Osteoblast (primary cell): ENCODE results near the gene PCED1B. TPM values are rescaled to one million over a fixed set of nuclear protein-coding genes. Genes with fewer than 3 reads are reported as not detected.

ENCODE experiments used
- DNase-seq: peaks from one replicate; pipeline ENCODE4 v3.0.0; 2011; ENCODE audit warnings: low spot score, mixed read lengths; ENCODE audit not compliant: insufficient read length; ENCODE audit errors: missing footprints
- H2AFZ ChIP-seq: 2 replicates; pipeline ENCODE4 v1.6.0; 2011; ENCODE audit warnings: mild to moderate bottlenecking, low read length
- H3K27ac ChIP-seq: 2 replicates; pipeline ENCODE4 v1.5.1; 2011; ENCODE audit warnings: mild to moderate bottlenecking, low read depth, low read length, moderate library complexity
- H3K27me3 ChIP-seq: 2 replicates; pipeline ENCODE4 v1.6.0; 2012; ENCODE audit warnings: mild to moderate bottlenecking, control low read depth, inconsistent platforms, low read length, moderate library complexity; ENCODE audit not compliant: insufficient read depth
- H3K36me3 ChIP-seq: 2 replicates; pipeline ENCODE4 v1.5.1; 2011; ENCODE audit warnings: mild to moderate bottlenecking, low read length, control low read depth, moderate library complexity; ENCODE audit not compliant: insufficient read depth
- H3K4me1 ChIP-seq: 2 replicates; pipeline ENCODE4 v1.5.1; 2011; ENCODE audit warnings: mild to moderate bottlenecking, low read length, control low read depth, moderate library complexity; ENCODE audit not compliant: insufficient read depth
- H3K4me2 ChIP-seq: 2 replicates; pipeline ENCODE4 v1.6.0; 2011; ENCODE audit warnings: mild to moderate bottlenecking, low read length; ENCODE audit not compliant: insufficient read depth
- H3K4me3 ChIP-seq: fragments of 200-600 bp; sonication (generic); 3 replicates; pipeline ENCODE4 v1.5.1; 2012; ENCODE audit warnings: mild to moderate bottlenecking, low read length, inconsistent platforms; ENCODE audit not compliant: insufficient read depth
- H3K79me2 ChIP-seq: 2 replicates; pipeline ENCODE4 v1.6.0; 2012; ENCODE audit warnings: mild to moderate bottlenecking, low read length, control low read depth, inconsistent platforms; ENCODE audit not compliant: insufficient read depth
- H3K9me3 ChIP-seq: 2 replicates; pipeline ENCODE4 v1.5.1; 2011; ENCODE audit warnings: low read depth, low read length, control low read depth
- H4K20me1 ChIP-seq: 2 replicates; pipeline ENCODE4 v1.6.0; 2012; ENCODE audit warnings: mild to moderate bottlenecking, low read length, control low read depth; ENCODE audit not compliant: insufficient read depth
- total RNA-seq: library from RNA; depleted of rRNA; stranded (reverse); fragments of >200 nt; gene quantifications from 2 replicates; pipeline ENCODE4 v1.2.3, GENCODE V29; 2012
- TF ChIP-seq, protein P1 (sequence below): IDR thresholded peaks from 2 replicates; pipeline ENCODE4 v1.5.1; 2011; ENCODE audit warnings: mild to moderate bottlenecking, low read depth, low read length, moderate library complexity; ENCODE audit errors: extremely low read depth

Gene PCED1B
- total RNA-seq, 1 donor, result 0.36 TPM

DNA sequence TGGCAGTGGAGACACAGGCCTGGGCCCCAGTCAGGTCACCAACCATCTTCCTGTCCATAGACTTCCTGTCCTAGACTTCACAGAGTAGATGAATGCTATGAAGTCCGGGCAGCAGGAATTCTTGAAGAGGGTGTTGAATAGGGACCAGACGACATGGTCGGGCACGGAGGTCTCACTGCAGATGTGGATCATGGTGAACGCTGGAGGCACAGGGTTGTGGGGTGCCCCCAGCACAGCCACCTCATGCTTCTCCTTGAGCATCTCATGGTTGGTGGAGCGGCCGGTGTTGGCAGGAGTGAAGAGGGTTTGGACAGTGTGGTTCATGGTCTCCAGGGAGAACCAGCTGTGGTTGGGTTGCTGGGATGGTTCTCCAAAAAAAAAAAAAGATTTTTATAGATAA, 56.2 kb downstream of the PCED1B start:
- H3K27me3 ChIP-seq, result no peaks in the 10 kb centered on the region
- no peaks in the 10 kb centered on the region for H3K9me3 ChIP-seq
- no peaks in the 10 kb centered on the region for H3K4me1 ChIP-seq
- H3K36me3 ChIP-seq, result no peaks in the 10 kb centered on the region
- TF ChIP-seq, protein P1, sequence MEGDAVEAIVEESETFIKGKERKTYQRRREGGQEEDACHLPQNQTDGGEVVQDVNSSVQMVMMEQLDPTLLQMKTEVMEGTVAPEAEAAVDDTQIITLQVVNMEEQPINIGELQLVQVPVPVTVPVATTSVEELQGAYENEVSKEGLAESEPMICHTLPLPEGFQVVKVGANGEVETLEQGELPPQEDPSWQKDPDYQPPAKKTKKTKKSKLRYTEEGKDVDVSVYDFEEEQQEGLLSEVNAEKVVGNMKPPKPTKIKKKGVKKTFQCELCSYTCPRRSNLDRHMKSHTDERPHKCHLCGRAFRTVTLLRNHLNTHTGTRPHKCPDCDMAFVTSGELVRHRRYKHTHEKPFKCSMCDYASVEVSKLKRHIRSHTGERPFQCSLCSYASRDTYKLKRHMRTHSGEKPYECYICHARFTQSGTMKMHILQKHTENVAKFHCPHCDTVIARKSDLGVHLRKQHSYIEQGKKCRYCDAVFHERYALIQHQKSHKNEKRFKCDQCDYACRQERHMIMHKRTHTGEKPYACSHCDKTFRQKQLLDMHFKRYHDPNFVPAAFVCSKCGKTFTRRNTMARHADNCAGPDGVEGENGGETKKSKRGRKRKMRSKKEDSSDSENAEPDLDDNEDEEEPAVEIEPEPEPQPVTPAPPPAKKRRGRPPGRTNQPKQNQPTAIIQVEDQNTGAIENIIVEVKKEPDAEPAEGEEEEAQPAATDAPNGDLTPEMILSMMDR, result no peak
- no peak overlapping the region for H3K4me3 ChIP-seq
- H3K79me2 ChIP-seq, result no peaks in the 10 kb centered on the region
- H2AFZ ChIP-seq, result no peak overlapping the region
- no peak overlapping the region for H3K4me2 ChIP-seq
- DNase-seq, result no peak
- no peaks in the 10 kb centered on the region for H4K20me1 ChIP-seq
- no peak overlapping the region for H3K27ac ChIP-seq

DNA sequence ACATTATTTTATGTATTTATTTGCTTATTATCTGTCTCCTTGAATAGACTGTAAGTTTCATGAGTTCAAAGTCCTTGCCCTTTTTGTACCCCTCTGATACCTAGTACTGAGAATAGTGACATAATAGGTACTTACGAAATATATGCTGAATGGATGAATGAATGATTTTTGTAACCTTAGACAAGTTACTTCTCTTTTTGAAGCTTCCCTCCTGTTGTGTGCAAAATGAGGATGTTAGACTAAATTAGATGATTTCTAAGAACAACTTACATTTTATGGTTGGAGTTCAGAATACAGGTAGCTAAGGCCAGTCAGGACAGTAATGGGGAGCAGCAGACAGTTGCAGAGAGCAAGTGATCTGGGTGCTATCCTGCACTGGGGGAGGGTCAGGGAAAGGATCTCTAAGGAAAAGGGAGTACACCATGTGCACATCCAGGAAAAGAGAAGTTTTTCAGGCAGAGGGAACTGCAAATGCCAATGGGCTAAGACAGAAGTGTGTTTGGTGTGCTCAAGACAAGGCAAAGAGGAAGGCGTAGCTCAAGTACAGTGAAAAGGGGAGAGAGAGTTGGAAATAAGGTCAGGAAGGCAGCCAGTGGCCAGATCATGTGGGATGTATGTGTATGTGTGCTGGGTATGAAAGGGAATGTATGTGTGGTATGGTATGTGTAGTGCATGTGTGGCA, 59.7 kb downstream of the PCED1B start:
- Histone ChIP-seq H3K4me2 (no peak overlapping the region), H3K36me3 (no peaks in the 10 kb centered on the region), H3K27me3 (no peaks in the 10 kb centered on the region), H3K9me3 (no peaks in the 10 kb centered on the region), H3K4me3 (no peak overlapping the region), H3K4me1 (no peaks in the 10 kb centered on the region), H3K27ac (no peak overlapping the region), H2AFZ (no peak overlapping the region), H4K20me1 (no peaks in the 10 kb centered on the region), H3K79me2 (no peaks in the 10 kb centered on the region)
- DNase-seq, result no peak
- TF ChIP-seq, protein P1, result no peak

DNA sequence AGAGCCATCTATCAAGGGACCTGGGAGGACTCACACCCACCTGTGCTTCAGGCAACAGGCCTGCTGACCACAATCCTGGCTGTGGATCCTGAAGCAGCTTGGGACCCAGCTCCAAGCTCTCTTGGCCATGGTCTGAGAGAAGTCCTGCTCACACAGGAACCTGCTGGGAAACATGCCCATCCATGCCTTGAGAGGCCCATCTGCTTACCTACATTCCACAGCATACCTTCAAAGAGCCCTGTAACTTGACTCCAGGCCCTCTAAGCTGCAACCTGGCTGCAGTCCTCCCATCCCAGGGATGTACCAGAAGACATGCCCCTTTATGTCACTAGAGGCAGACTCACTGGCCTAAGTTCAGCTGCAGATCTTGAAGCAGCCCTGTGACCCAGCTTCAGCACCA, 62.0 kb downstream of the PCED1B start:
- Histone ChIP-seq H3K36me3 (no peaks in the 10 kb centered on the region), H3K4me1 (no peaks in the 10 kb centered on the region), H2AFZ (no peak overlapping the region), H3K79me2 (no peaks in the 10 kb centered on the region), H3K27ac (no peak overlapping the region), H3K4me3 (no peak overlapping the region), H3K4me2 (no peak overlapping the region), H4K20me1 (no peaks in the 10 kb centered on the region), H3K9me3 (no peaks in the 10 kb centered on the region), H3K27me3 (no peaks in the 10 kb centered on the region)
- TF ChIP-seq, protein P1, result no peak
- no peak for DNase-seq

DNA sequence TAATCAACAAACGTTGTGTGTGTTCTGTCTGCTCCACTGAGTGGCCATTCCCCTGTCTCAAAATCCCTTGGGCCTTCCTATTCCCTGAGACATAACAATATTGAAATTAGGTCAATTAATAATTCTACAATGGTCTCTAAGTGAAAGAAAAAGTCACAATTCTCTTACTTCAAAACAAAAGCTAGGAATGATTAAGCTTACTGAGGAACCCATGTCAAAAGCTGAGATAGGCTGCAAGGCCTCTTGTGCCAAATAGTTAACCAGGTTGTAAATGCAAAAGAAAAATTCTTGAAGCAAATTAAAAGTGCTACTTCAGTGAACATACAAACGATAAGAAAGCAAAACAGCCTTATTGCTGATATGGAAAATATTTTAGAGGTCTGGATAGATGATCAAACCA, 65.3 kb downstream of the PCED1B start:
- H3K4me2 ChIP-seq, result no peak overlapping the region
- H4K20me1 ChIP-seq, result no peaks in the 10 kb centered on the region
- H3K27ac ChIP-seq, result no peak overlapping the region
- H3K79me2 ChIP-seq, result no peaks in the 10 kb centered on the region
- H2AFZ ChIP-seq, result no peak overlapping the region
- H3K4me3 ChIP-seq, result no peak overlapping the region
- no peaks in the 10 kb centered on the region for H3K36me3 ChIP-seq
- H3K27me3 ChIP-seq, result no peaks in the 10 kb centered on the region
- no peaks in the 10 kb centered on the region for H3K9me3 ChIP-seq
- TF ChIP-seq, protein P1, result no peak
- H3K4me1 ChIP-seq, result no peaks in the 10 kb centered on the region
- no peak for DNase-seq
